Ovary (tissue), 9 donors: Measurements from ENCODE around the gene MAP3K2. TPM values are rescaled to one million over a fixed set of nuclear protein-coding genes. Genes with fewer than 3 reads are reported as not detected.

Experiments used
- DNase-seq, 5 donors: peaks; one replicate each; pipeline ENCODE4 v3.0.0-alpha.2; 2019 to 2020
- H3K27ac ChIP-seq, 2 donors: fragments of 200-600 bp; one replicate each; pipeline versions ENCODE4 v1.5.1 to v1.8.0; 2019 to 2022
- H3K27me3 ChIP-seq: fragments of 200-600 bp; one replicate; pipeline ENCODE4 v1.8.0; 2022
- H3K36me3 ChIP-seq: fragments of 200-600 bp; sonication (generic); one replicate; pipeline ENCODE4 v1.5.1; 2019
- H3K4me1 ChIP-seq: one replicate; pipeline ENCODE4 v1.8.1; 2013; ENCODE audit warnings: mild to moderate bottlenecking, moderate library complexity; ENCODE audit not compliant: insufficient read depth
- H3K4me3 ChIP-seq: fragments of 200-600 bp; sonication (generic); one replicate; pipeline ENCODE4 v1.5.1; 2017
- H3K9me3 ChIP-seq, 2 donors: fragments of 200-600 bp in 1 of 2; sonication (generic) in 1 of 2; one replicate each; pipeline versions ENCODE4 v1.5.1 to v1.8.1; 2013 to 2019; ENCODE audit warnings: mild to moderate bottlenecking in 1 of 2, moderate library complexity in 1 of 2
- CTCF ChIP-seq, 3 donors: fragments of 450-650 bp in 2 of 3; fragments of 200-600 bp in 1 of 3; IDR thresholded peaks; one replicate each; pipeline versions ENCODE4 v1.5.1 to v1.8.0; 2016 to 2022; ENCODE audit warnings: antibody characterized with exemption in 3 of 3, mild to moderate bottlenecking in 1 of 3
- EP300 ChIP-seq: sonication (generic); formaldehyde crosslinking; IDR thresholded peaks from one replicate; pipeline ENCODE4 v1.6.1; 2017; ENCODE audit warnings: antibody characterized with exemption
- POLR2A ChIP-seq: fragments of 450-650 bp; IDR thresholded peaks from one replicate; pipeline ENCODE4 v1.6.1; 2017; ENCODE audit warnings: antibody characterized with exemption, mild to moderate bottlenecking, moderate library complexity
- WGBS, 3 donors: extraction: QIAGEN DNeasy Blood & Tissue Kit in 1 of 3; methylation state at CpG; one replicate each; pipeline versions ENCODE4 v1.1.5 to v1.1.7; 2013 to 2017; 5-methylcytosine and 5-hydroxymethylcytosine counted together
- intact Hi-C, 4 donors: fragments of 100-400 bp; cut with DNase I; formaldehyde crosslinking; loops; one replicate each; pipeline versions ENCODE4 v1.11.0 to v1.15.1; 2022 to 2023
- polyA plus RNA-seq, 2 donors: library from polyadenylated mRNA; stranded (reverse); fragments of 200-250 nt in 1 of 2; fragments of 350-450 nt in 1 of 2; fragmentation: Illumina TruSeq in 1 of 2; extraction: RNeasy Lipid Tissue Mini Kit (QIAGEN cat#74804) in 1 of 2; gene quantifications; one replicate each; pipeline ENCODE4 v1.2.3, GENCODE V29; 2013 to 2014
- total RNA-seq, 7 donors: library from RNA; depleted of rRNA in 2 of 7; stranded (reverse); fragments of >200 nt in 2 of 7; fragmentation: NEBNext Ultra II Directional in 3 of 7; extraction: Animal tissue kit (Norgen Biotek cat#: 25700) in 3 of 7; gene quantifications; one replicate each; pipeline versions ENCODE4 v1.1.0 to v1.2.4, GENCODE V29; 2016 to 2023
- donor health status: DM: no; HTN: no; CAD: no; lungs with moderate emphysema.
- donor health status: DM: no; HTN: no; CAD: no.
- donor health status: Bipolar disorder and iron deficiency.
- donor health status: DM: yes; HTN: yes; CAD: no.
- donor health status: DM: no; HTN: no; CAD: no.
- donor health status: DM: yes; HTN: yes; CAD: no.

The MAP3K2 gene
- total and polyA plus RNA-seq, 9 donors, result 7.2 to 78.4 (median 55.8) TPM

GRCh38 chr2:127420039-127420864 is 32.5 kb upstream of the MAP3K2 start:
- WGBS, 3 donors, result 63 to 72% (median 65%) methylated on average over 8 of the region's 8 CpGs
- Histone ChIP-seq H3K4me1 (peaks cover 6% of the 10 kb centered on the region), H3K9me3 (no peaks in the 10 kb centered on the region), H3K27me3 (no peaks in the 10 kb centered on the region), H3K27ac (no peak overlapping the region), H3K36me3 (no peaks in the 10 kb centered on the region), H3K4me3 (no peak overlapping the region)
- intact Hi-C loops, result no loop called here
- DNase-seq, result no peak
- TF ChIP-seq CTCF (IDR thresholded peaks at IDR 0.05), result no peak
- no peak for TF ChIP-seq EP300
- TF ChIP-seq POLR2A, result no peak

GRCh38 chr2:127419448-127420038 is 31.8 kb upstream of the MAP3K2 start:
- no peak for TF ChIP-seq CTCF (IDR thresholded peaks at IDR 0.05)
- TF ChIP-seq EP300, result no peak
- TF ChIP-seq POLR2A, result no peak
- intact Hi-C loops, result no loop called here
- H3K27me3 ChIP-seq, result no peaks in the 10 kb centered on the region
- WGBS, 3 donors, result 82 to 84% (median 83%) methylated on average over 15 of the region's 15 CpGs
- DNase-seq, result no peak
- H3K4me3 ChIP-seq, result no peak overlapping the region
- peaks cover 6% of the 10 kb centered on the region for H3K4me1 ChIP-seq
- H3K27ac ChIP-seq, result no peak overlapping the region
- no peaks in the 10 kb centered on the region for H3K36me3 ChIP-seq
- no peaks in the 10 kb centered on the region for H3K9me3 ChIP-seq

- DNase-seq, result no peak
- WGBS, 3 donors, result 86 to 88% (median 88%) methylated on average over 4 of the region's 4 CpGs
- Histone ChIP-seq H3K9me3 (no peaks in the 10 kb centered on the region), H3K27me3 (no peaks in the 10 kb centered on the region), H3K36me3 (no peaks in the 10 kb centered on the region), H3K4me3 (no peak overlapping the region), H3K4me1 (peaks cover 6% of the 10 kb centered on the region), H3K27ac (no peak overlapping the region)
- TF ChIP-seq EP300 (no peak), CTCF (IDR thresholded peaks at IDR 0.05) (no peak), POLR2A (no peak)
- intact Hi-C loops, result no loop called here
These were observed 31.3 kb upstream of the MAP3K2 start for GRCh38 chr2:127419112-127419430.

GRCh38 chr2:127418300-127419111 is 30.7 kb upstream of the MAP3K2 start, which contains the start of gene PROC:
TSS of gene PROC (plus strand) at chr2:127418427. CDS start at chr2:127419943, 1,516 bp downstream.
- no peak for DNase-seq
- WGBS, 3 donors, result 83 to 89% (median 87%) methylated on average over 16 of the region's 16 CpGs
- H3K4me3 ChIP-seq, result no peak within 1 kb of the TSS
- no peaks in the 10 kb centered on the region for H3K27me3 ChIP-seq
- H3K9me3 ChIP-seq, result no peaks in the 10 kb centered on the region
- H3K27ac ChIP-seq, result no peak within 1 kb of the TSS
- TF ChIP-seq CTCF (IDR thresholded peaks at IDR 0.05), result no peak
- no peak for TF ChIP-seq EP300
- no peak for TF ChIP-seq POLR2A
- peaks cover 6% of the 10 kb centered on the region for H3K4me1 ChIP-seq
- intact Hi-C loops, result no loop called here
- no peaks in the 10 kb centered on the region for H3K36me3 ChIP-seq
